ENCODE data around the gene LSM10.

GRCh38 chr1:36351227-36351977 is 46.3 kb downstream of the LSM10 start:
- TF ChIP-seq BHLHE40 (IDR thresholded peaks at IDR 0.05; ENCODE audit: borderline replicate concordance), result no peak
- TF ChIP-seq NFRKB (IDR thresholded peaks at IDR 0.05), result no peak
- no peak for TF ChIP-seq FOXM1 (IDR thresholded peaks at IDR 0.05; ENCODE audit: borderline replicate concordance)
- no peak for TF ChIP-seq SP1 (IDR thresholded peaks at IDR 0.05)
- no peak for TF ChIP-seq FOXA1 (IDR thresholded peaks at IDR 0.05)
- no peak for TF ChIP-seq HDGF (IDR thresholded peaks at IDR 0.05; ENCODE audit: borderline replicate concordance)
- TF ChIP-seq FOXK2 (IDR thresholded peaks at IDR 0.05), result no peak
- no peak for TF ChIP-seq TARDBP (IDR thresholded peaks at IDR 0.05)
- TF ChIP-seq PKNOX1 (IDR thresholded peaks at IDR 0.05), result no peak
- TF ChIP-seq L3MBTL2 (conservative IDR thresholded peaks at IDR 0.05), result no peak
- TF ChIP-seq CTBP1 (IDR thresholded peaks at IDR 0.05; ENCODE audit: borderline replicate concordance), result no peak
- no peak for TF ChIP-seq SUZ12 (IDR thresholded peaks at IDR 0.05)
- TF ChIP-seq ELF4 (IDR thresholded peaks at IDR 0.05), result no peak
- TF ChIP-seq ZNF384 (IDR thresholded peaks at IDR 0.05), result no peak

Measured in HEK293T (cell line).